Vagina (tissue), 2 donors: ENCODE measurements around the gene MYEF2.

ENCODE experiments used
- CTCF ChIP-seq, 3 experiments: fragments of 450-650 bp in 2 of 3; fragments of 200-600 bp in 1 of 3; sonication (generic) in 1 of 3; IDR thresholded peaks; one replicate each; pipeline ENCODE4 v1.5.1; 2017 to 2019; ENCODE audit warnings: antibody characterized with exemption in 3 of 3, mild to moderate bottlenecking in 2 of 3, moderate library complexity in 2 of 3
- POLR2A ChIP-seq, 2 donors: fragments of 450-650 bp; IDR thresholded peaks; one replicate each; pipeline ENCODE4 v1.6.1; 2017; ENCODE audit warnings: antibody characterized with exemption in 2 of 2, mild to moderate bottlenecking in 2 of 2, moderate library complexity in 2 of 2

- TF ChIP-seq CTCF (IDR thresholded peaks at IDR 0.05) (no peak), POLR2A (IDR thresholded peaks at IDR 0.05) (no peak)
Observed at GRCh38 chr15:48145923-48146322, 32.2 kb downstream of the MYEF2 start.
